HepG2 (cell line): ENCODE data around the gene PCSK6. TPM values are rescaled to one million over a fixed set of nuclear protein-coding genes. Genes with fewer than 3 reads are reported as not detected.

Source experiments
- ATF6 ChIP-seq: sonication (generic); formaldehyde crosslinking; conservative IDR thresholded peaks from 2 replicates; pipeline ENCODE4 v1.4.0; 2020; ENCODE audit warnings: missing genetic modification reagents
- CBX1 ChIP-seq: IDR thresholded peaks from one replicate; pipeline ENCODE4 v1.6.1; 2016; ENCODE audit warnings: antibody characterized with exemption, low read depth
- CSRNP2 ChIP-seq: sonication (generic); formaldehyde crosslinking; conservative IDR thresholded peaks from 2 replicates; pipeline ENCODE4 v1.8.0; 2022; ENCODE audit warnings: low read depth, missing genetic modification reagents
- FLYWCH1 ChIP-seq: sonication (generic); formaldehyde crosslinking; IDR thresholded peaks from 2 replicates; pipeline ENCODE4 v1.8.1; 2023; ENCODE audit warnings: mild to moderate bottlenecking, missing genetic modification reagents
- HNRNPL ChIP-seq: fragments of 200-400 bp; formaldehyde crosslinking; IDR thresholded peaks from 2 replicates; pipeline ENCODE4 v1.6.1; 2017; ENCODE audit warnings: mild to moderate bottlenecking, low read depth, low read length
- HOXD1 ChIP-seq: sonication (generic); formaldehyde crosslinking; IDR thresholded peaks from 2 replicates; pipeline ENCODE4 v1.5.0; 2020; ENCODE audit warnings: missing genetic modification reagents
- MED13 ChIP-seq: sonication (generic); formaldehyde crosslinking; IDR thresholded peaks from 2 replicates; pipeline ENCODE4 v1.5.0; 2020; ENCODE audit warnings: missing genetic modification reagents
- MLXIP ChIP-seq: sonication (generic); formaldehyde crosslinking; IDR thresholded peaks from 2 replicates; pipeline ENCODE4 v1.9.0; 2021; ENCODE audit warnings: missing genetic modification reagents, borderline replicate concordance
- MXI1 ChIP-seq: IDR thresholded peaks from 3 replicates; pipeline ENCODE4 v1.6.1; 2012; ENCODE audit warnings: low read depth, low read length, inconsistent platforms, borderline replicate concordance
- NFKB2 ChIP-seq: sonication (generic); formaldehyde crosslinking; IDR thresholded peaks from 2 replicates; pipeline ENCODE4 v1.4.0; 2020; ENCODE audit warnings: missing genetic modification reagents, borderline replicate concordance
- RXRB ChIP-seq: IDR thresholded peaks from 2 replicates; pipeline ENCODE4 v1.6.1; 2016; ENCODE audit warnings: borderline replicate concordance, missing genetic modification reagents, missing compliant biosample characterization
- SETDB1 ChIP-seq: sonication (generic); formaldehyde crosslinking; IDR thresholded peaks from 2 replicates; pipeline ENCODE4 v1.5.1; 2020; ENCODE audit warnings: missing genetic modification reagents, mild to moderate bottlenecking, borderline replicate concordance
- SIN3B ChIP-seq: fragments of 150-350 bp; IDR thresholded peaks from 2 replicates; pipeline ENCODE4 v1.6.1; 2014; ENCODE audit warnings: low read length
- TEAD3 ChIP-seq: optimal IDR thresholded peaks from 2 replicates; pipeline ENCODE3; 2016; ENCODE audit warnings: borderline replicate concordance
- TEF ChIP-seq: sonication (generic); formaldehyde crosslinking; IDR thresholded peaks from 2 replicates; pipeline ENCODE4 v1.5.0; 2020; ENCODE audit warnings: missing genetic modification reagents
- ZBTB49 ChIP-seq: sonication (generic); formaldehyde crosslinking; IDR thresholded peaks from 2 replicates; pipeline ENCODE4 v1.4.0; 2020; ENCODE audit warnings: missing genetic modification reagents, borderline replicate concordance
- ZNF564 ChIP-seq: sonication (generic); formaldehyde crosslinking; IDR thresholded peaks from 2 replicates; pipeline ENCODE4 v1.8.1; 2023; ENCODE audit warnings: mild to moderate bottlenecking, missing genetic modification reagents
- ZNF792 ChIP-seq: IDR thresholded peaks from 2 replicates; pipeline ENCODE4 v1.6.1; 2016
- ZSCAN9 ChIP-seq: IDR thresholded peaks from 2 replicates; pipeline ENCODE4 v1.6.1; 2016; ENCODE audit warnings: borderline replicate concordance
- polyA plus RNA-seq, 8 experiments: library from polyadenylated mRNA; depleted of rRNA in 3 of 8; stranded (reverse) in 7 of 8; unstranded in 1 of 8; fragments of >200 nt; fragmentation: Illumina TruSeq in 4 of 8; extraction: Trizol in 4 of 8; gene quantifications; 2 replicates each; pipeline versions ENCODE4 v1.2.1 to v1.2.3, GENCODE V29; 2011 to 2016; ENCODE audit warnings: low read depth in 4 of 8, missing spikeins in 1 of 8, mixed read lengths in 1 of 8; ENCODE audit not compliant: insufficient read depth in 1 of 8
- total RNA-seq, 5 experiments: library from RNA; depleted of rRNA; stranded (reverse); fragments of >200 nt; fragmentation: Illumina TruSeq; extraction: Trizol; gene quantifications; 2 replicates each; pipeline ENCODE4 v1.2.3, GENCODE V29; 2016; ENCODE audit warnings: low read depth in 1 of 5

The PCSK6 gene
- total and polyA plus RNA-seq, 2 of the 13 experiments (the other 11 are each of a cell fraction or from before 2014, with no cell fraction given) = 56.5 to 155 TPM

GRCh38 chr15:101277038-101277822 lies 212.3 kb downstream of the PCSK6 start, which contains the start of gene SELENOS (continued):
- peak; percentile 81; the same call in 1 of the 2 replicates for TF ChIP-seq NFKB2 (CRISPR knock-in tag)
- TF ChIP-seq MED13 = 0 out of 2 replicates have a peak, but pooled peaks have one; percentile 39
- TF ChIP-seq ZSCAN9 (CRISPR knock-in tag) = no peak
- 0 out of 2 replicates have a peak, but pooled peaks have one; percentile 6 for TF ChIP-seq FLYWCH1
- peak; percentile 42; the same call in 1 of the 2 replicates for TF ChIP-seq HOXD1 (CRISPR knock-in tag)
- no peak for TF ChIP-seq TEAD3 (CRISPR knock-in tag)
- TF ChIP-seq SETDB1 = no peak
- TF ChIP-seq MXI1 = peak; percentile 98; the same call in 2 of the 3 replicates
- no peak; the same call in 1 of the 2 replicates for TF ChIP-seq ZNF564 (CRISPR knock-in tag)
- peak; percentile 14; the same call in 1 of the 2 replicates for TF ChIP-seq ZNF792 (CRISPR knock-in tag)
- no peak for TF ChIP-seq HNRNPL
- no peak for TF ChIP-seq SIN3B
- no peak for TF ChIP-seq ATF6 (CRISPR knock-in tag)
- no peak for TF ChIP-seq MLXIP (CRISPR knock-in tag)
- peak; percentile 20; the same call in 1 of the 2 replicates for TF ChIP-seq TEF
- no peak for TF ChIP-seq CSRNP2 (CRISPR knock-in tag)
- no peak for TF ChIP-seq CBX1
- TF ChIP-seq RXRB = no peak
- TF ChIP-seq ZBTB49 (CRISPR knock-in tag) = no peak
